ENCODE measurements around the gene NPTN. TPM values are rescaled to one million over a fixed set of nuclear protein-coding genes. Genes with fewer than 3 reads are reported as not detected.

The NPTN gene
- total and polyA plus RNA-seq, 9 of the 15 experiments (the other 6 are each of a cell fraction or from before 2014, with no cell fraction given): 9.6 to 48.5 (median 21.7) TPM

GRCh38 chr15:73633111-73633990 lies at the start of gene NPTN (continued):
- TF ChIP-seq EHMT2 (IDR thresholded peaks at IDR 0.05): peak; percentile 56; the same call in 1 of the 2 replicates
- TF ChIP-seq CREB3 (tag; conservative IDR thresholded peaks at IDR 0.05; ENCODE audit: low read depth): 0 out of 2 replicates have a peak, but pooled peaks have one; percentile 18
- TF ChIP-seq, protein P1, sequence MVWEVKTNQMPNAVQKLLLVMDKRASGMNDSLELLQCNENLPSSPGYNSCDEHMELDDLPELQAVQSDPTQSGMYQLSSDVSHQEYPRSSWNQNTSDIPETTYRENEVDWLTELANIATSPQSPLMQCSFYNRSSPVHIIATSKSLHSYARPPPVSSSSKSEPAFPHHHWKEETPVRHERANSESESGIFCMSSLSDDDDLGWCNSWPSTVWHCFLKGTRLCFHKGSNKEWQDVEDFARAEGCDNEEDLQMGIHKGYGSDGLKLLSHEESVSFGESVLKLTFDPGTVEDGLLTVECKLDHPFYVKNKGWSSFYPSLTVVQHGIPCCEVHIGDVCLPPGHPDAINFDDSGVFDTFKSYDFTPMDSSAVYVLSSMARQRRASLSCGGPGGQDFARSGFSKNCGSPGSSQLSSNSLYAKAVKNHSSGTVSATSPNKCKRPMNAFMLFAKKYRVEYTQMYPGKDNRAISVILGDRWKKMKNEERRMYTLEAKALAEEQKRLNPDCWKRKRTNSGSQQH (CRISPR knock-in tag; IDR thresholded peaks at IDR 0.05): 0 out of 2 replicates have a peak, but pooled peaks have one; percentile 74

GRCh38 chr15:73682600-73683090 lies 49.5 kb upstream of the NPTN start:
- in situ Hi-C loops (cut with MboI) (no loop called here), intact Hi-C loops (cut with micrococcal nuclease) (no loop called here)
- DNase-seq (ENCODE audit: extremely low read depth in 1 of 4, low spot score in 3 of 4): no peak
- Histone ChIP-seq H3K4me2 (ENCODE audit: insufficient read depth, low read length) (no peak overlapping the region), H2AFZ (ENCODE audit: low read depth, low read length) (no peak overlapping the region), H3K36me3 (ENCODE audit: control insufficient read depth, insufficient read depth, low read length) (no peaks in the 10 kb centered on the region), H4K20me1 (replicated peaks; ENCODE audit: control insufficient read depth, insufficient read depth, low read length) (peaks cover 10% of the 10 kb centered on the region), H3K4me3 (no peak overlapping the region), H3K27ac (ENCODE audit: extremely low read depth, low read depth, low read length) (no peak overlapping the region), H3K9me3 (replicated peaks; ENCODE audit: control insufficient read depth, insufficient read depth, low read depth, low read length) (no peaks in the 10 kb centered on the region), H3K9ac (ENCODE audit: insufficient read depth in 1 of 2, low read depth in 2 of 2, low read length in 2 of 2) (no peak overlapping the region), H3K27me3 (ENCODE audit: control insufficient read depth in 2 of 2, insufficient read depth in 2 of 2, low read length in 2 of 2) (peaks cover 19 to 47% of the 10 kb centered on the region in 2 experiments; a peak in 4 of 5 replicates), H3K9me1 (ENCODE audit: control insufficient read depth, insufficient read depth, low read length) (no peaks in the 10 kb centered on the region), H3K79me2 (ENCODE audit: control insufficient read depth, insufficient read depth, low read length) (no peaks in the 10 kb centered on the region), H3K4me1 (replicated peaks in 1 of 2; ENCODE audit: control insufficient read depth in 2 of 2, insufficient read depth in 2 of 2, low read length in 2 of 2) (peaks cover 3 to 16% of the 10 kb centered on the region in 2 experiments; a peak in 3 of 5 replicates)
- CTCF ChIA-PET (ENCODE audit: low intra/inter-chr PET ratio): interaction anchor here (1.4 kb wide), 1 partner anchor 46 kb away, joined by 5 read pairs; no protein-coding TSS in a partner anchor
- WGBS (ENCODE audit: insufficient coverage, low coverage, missing lambda C conversion rate): 22% methylated on average over 14 of the region's 14 CpGs
- no peak for TF ChIP-seq NCOA1 (IDR thresholded peaks at IDR 0.05; ENCODE audit: low read depth)
- TF ChIP-seq TAF15 (IDR thresholded peaks at IDR 0.05; ENCODE audit: low read depth, low read length): no peak
- no peak for TF ChIP-seq SMARCC2 (IDR thresholded peaks at IDR 0.05; ENCODE audit: low read depth)
- TF ChIP-seq THRAP3 (IDR thresholded peaks at IDR 0.05; ENCODE audit: borderline replicate concordance): no peak
- TF ChIP-seq SRF (CRISPR knock-in tag; IDR thresholded peaks at IDR 0.05): no peak
- no peak for TF ChIP-seq PTRF (tag; IDR thresholded peaks at IDR 0.05)
- TF ChIP-seq U2AF2 (optimal IDR thresholded peaks at IDR 0.05; ENCODE audit: low read depth, low read length): no peak
- no peak for TF ChIP-seq MNT (conservative IDR thresholded peaks at IDR 0.05)
- no peak for TF ChIP-seq FOXP1 (CRISPR knock-in tag; IDR thresholded peaks at IDR 0.05)
- TF ChIP-seq ELF2 (CRISPR knock-in tag; IDR thresholded peaks at IDR 0.05): no peak
- TF ChIP-seq CSDE1 (IDR thresholded peaks at IDR 0.05): no peak
- no peak for TF ChIP-seq PTTG1 (tag; IDR thresholded peaks at IDR 0.05; ENCODE audit: low read depth)
- POLR2A ChIA-PET: no interaction called here
- FAIRE-seq: no peak
- no TSS peak for BruUV-seq (replicated peaks)
- ATAC-seq: no peak
